Fibroblast of the aortic adventitia (primary cell): ENCODE results near the gene DLX1. TPM values are rescaled to one million over a fixed set of nuclear protein-coding genes. Genes with fewer than 3 reads are reported as not detected.
A peak's percentile ranks its signal among the peaks of the same experiment; 100 is the strongest.

Source experiments
- DNase-seq: peaks from one replicate; pipeline ENCODE4 v3.0.0-alpha.2; 2010; ENCODE audit warnings: low read depth
- H3K4me3 ChIP-seq: 2 replicates; pipeline ENCODE4 v1.5.1; 2011; ENCODE audit warnings: low read depth, mild to moderate bottlenecking, control low read depth, low read length, moderate library complexity
- total RNA-seq: library from RNA; depleted of rRNA; stranded (reverse); fragments of >200 nt; gene quantifications from 2 replicates; pipeline ENCODE4 v1.2.3, GENCODE V29; 2012; ENCODE audit warnings: low replicate concordance
- TF ChIP-seq, protein P1 (sequence below): IDR thresholded peaks from 2 replicates; pipeline ENCODE4 v1.5.1; 2011; ENCODE audit warnings: mild to moderate bottlenecking, low read length, control low read depth, inconsistent platforms; ENCODE audit not compliant: insufficient read depth

The DLX1 gene
- total RNA-seq, 1 donor = 0.99 TPM

DNA sequence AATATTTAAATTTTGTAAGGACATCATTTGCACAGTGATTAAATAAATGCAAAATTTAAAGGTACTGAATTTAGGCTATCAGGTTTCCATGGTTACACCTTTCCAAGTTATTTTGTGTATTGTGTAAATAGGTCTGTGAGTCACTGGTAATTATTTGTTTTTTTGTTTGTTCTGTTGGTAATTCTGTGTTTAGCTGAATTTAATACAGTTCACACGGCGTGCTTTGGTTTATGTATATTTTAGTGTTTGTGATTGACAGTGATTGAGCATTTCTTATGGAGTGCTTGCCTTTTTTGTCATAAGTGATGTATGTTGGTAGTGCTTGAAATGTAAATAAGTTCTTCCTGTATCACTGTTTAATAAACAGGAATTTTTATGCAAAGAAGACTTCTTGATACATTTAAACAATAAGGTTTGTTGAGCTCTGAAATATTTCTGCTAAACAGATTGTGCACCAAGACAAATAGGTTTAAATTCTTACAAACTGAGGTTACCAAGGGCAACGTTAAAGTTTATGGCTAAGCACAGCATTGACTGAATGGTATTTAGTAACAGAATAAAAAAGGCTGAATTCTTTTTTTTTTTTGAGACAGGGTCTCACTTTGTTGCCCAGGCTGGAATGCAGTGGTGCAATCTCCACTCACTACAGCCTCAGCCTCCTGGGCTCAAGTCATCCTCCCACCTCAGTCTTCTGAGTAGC, 38.3 kb upstream of the DLX1 start:
- TF ChIP-seq, protein P1, sequence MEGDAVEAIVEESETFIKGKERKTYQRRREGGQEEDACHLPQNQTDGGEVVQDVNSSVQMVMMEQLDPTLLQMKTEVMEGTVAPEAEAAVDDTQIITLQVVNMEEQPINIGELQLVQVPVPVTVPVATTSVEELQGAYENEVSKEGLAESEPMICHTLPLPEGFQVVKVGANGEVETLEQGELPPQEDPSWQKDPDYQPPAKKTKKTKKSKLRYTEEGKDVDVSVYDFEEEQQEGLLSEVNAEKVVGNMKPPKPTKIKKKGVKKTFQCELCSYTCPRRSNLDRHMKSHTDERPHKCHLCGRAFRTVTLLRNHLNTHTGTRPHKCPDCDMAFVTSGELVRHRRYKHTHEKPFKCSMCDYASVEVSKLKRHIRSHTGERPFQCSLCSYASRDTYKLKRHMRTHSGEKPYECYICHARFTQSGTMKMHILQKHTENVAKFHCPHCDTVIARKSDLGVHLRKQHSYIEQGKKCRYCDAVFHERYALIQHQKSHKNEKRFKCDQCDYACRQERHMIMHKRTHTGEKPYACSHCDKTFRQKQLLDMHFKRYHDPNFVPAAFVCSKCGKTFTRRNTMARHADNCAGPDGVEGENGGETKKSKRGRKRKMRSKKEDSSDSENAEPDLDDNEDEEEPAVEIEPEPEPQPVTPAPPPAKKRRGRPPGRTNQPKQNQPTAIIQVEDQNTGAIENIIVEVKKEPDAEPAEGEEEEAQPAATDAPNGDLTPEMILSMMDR = no peak
- no peak for DNase-seq
- no peak overlapping the region for H3K4me3 ChIP-seq

DNA sequence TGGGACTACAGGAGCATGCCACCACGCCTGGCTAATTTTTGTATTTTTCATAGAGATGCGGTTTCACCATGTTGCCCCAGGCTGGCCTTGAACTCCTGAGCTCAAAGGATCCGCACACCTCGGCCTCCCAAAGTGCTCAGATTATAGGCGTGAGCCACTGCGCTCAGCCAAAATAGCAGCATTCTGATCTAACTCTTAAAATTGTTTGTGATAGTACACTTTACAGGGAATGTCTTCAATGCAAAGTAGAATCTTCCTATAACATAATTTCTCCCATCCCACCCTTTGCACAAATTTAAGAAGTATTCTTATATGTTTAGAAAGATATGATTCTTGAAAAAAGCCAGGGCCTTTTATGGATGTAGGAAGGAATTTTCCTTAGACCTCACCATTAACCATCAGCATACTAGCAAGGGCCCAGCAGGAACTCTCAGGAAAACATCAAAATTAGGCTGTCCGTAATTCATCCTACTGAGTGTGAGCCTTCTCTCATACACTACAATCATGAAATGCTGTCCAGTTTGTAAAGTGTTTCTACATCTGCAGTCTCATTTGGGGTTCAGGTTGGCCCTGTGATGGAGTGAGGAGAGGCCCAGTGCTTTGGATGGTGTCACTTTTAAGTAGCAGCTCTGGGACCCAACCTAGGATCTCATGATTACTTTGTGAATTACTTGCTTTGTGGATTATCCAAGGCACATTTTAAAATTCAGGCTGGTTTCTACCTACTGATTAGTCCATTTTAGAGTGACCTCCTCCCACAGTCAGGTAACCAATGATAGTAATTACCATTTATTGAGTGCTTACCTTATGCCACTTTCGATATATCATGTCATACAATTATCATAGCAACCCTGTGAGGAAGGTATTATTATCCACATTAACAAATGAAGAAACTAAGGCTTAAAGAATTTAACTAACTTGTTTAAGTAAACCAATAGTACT, 37.5 kb upstream of the DLX1 start:
- TF ChIP-seq, protein P1 = no peak
- H3K4me3 ChIP-seq = no peak overlapping the region

DNA sequence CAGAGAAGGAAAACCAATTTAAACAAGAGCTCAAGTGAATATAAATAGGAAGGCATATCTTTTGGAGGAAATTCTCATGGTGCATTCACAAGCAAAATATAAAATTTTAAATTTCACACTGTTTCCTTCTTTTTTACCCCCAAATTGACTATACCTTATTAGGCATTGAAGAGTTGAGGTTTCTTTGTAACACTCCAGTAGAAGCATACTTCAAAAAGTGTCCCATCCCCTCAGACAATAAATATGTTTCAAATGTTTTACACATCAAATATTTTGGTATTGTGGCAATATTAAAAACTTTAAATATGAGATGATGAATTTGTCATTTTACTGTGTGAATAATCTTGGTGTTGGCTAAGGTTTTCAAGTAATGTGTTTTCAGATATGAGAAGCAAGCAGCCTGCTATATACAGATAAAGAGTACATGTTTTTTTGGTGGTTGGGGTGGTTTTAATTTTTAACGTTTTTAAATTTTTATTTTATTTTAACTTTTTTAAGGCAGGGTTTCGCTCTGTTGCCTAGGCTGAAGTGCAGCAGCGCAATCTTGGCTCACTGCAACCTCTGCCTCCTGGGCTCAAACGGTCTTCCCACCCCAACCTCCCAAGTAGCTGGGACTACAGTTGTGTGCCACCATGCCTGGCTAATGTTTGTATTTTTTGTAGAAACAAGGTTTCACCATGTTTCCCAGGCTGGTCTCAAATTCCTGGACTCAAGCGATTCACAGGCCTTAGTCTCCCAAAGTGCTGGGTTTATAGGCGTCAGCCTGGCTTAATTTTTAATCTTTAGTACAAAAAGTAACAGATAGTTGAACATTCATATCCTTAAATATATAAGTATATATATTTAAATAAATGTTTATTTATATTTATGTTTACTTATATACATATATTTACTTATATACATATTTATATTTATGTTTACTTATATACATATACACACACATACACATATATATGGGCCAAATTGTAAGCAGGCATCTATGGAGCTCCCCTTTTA, 36.5 kb upstream of the DLX1 start:
- TF ChIP-seq, protein P1 = no peak
- no peak overlapping the region for H3K4me3 ChIP-seq
- no peak for DNase-seq

More for the DNA sequence above, 37.5 kb upstream of the DLX1 start:
- no peak for DNase-seq

DNA sequence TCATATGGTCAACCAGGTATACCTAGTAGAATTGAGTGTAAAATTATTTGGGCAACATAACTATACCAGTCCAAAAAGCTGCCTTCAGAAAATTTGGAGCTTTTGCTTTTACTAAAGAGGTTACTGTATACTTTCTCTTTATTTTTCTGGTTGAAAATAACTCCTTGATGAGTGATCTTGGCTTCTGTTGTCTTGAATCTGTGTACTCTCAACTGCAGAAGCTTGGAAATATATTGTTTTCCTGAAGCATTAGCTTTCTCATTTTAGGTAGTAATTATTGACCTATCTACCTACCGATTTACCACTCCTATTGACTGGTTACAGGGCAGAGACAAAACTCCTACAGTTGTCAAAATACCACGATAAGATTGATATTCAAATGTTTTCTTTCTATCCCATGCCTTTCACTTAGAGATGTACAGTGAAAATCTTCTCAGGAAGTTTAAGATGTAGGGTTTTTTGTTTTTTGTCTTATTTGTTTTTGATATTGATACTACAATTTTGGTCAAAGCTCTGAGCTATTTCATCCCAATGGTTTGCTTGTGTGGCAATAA, 35.7 kb upstream of the DLX1 start:
- TF ChIP-seq, protein P1 = no peak
- no peak for DNase-seq
- H3K4me3 ChIP-seq = no peak overlapping the region

DNA sequence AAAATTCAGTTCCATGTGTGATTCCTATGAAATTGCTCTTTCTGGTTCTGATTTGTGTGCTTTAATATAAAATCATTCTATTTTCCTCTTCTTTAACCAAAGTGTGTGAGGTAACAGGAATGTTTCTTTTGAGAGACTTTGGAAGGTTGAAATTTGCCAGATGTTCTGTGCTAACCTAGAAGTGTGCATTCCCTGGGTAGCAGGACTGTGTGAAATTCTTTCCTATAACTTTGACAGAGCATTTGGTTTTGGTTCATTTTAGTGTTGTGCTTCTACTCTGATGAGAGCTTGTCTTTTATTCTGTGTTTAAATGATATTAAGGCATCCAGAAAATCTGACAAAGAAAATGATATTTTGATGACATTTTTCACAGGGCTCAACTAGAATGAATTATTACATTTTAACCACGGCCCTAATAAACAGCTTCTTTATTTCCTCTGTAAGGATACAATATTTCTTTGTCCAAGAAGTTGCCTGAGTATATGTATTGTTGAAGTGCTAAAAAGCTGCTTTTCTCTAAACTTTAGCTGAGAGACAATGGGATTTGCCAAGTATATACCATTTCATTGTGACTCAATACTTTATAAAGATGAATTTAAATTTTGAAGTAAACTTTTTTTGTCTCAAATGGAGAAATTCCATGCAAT, 34.7 kb upstream of the DLX1 start:
- TF ChIP-seq, protein P1 = no peak
- no peak overlapping the region for H3K4me3 ChIP-seq
- peak; percentile 25 for DNase-seq
